ENCODE results near the gene FAM124A.

Gene FAM124A

DNA sequence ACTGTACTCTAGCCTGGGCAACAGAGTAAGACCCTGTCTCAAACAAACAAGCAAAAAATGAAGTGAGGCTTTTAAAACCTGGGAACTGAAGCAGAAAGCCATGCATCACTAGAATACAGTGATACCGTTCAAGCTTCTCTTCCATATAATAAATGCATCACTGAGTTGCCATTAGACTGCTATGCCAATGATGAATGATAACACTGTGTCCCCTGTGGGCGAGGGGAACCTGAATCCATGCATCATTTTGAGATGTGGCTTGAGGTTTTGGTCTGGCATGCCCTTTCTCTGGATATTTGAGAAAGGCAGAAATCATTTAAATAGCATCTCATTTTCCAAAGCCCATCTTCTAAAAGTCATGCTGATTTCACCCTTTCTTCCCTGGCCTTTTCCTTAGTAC, 1.5 kb upstream of the FAM124A start:
- in situ Hi-C loops (cut with MboI; ENCODE audit: low sequenced_read_pairs), result no loop called here

DNA sequence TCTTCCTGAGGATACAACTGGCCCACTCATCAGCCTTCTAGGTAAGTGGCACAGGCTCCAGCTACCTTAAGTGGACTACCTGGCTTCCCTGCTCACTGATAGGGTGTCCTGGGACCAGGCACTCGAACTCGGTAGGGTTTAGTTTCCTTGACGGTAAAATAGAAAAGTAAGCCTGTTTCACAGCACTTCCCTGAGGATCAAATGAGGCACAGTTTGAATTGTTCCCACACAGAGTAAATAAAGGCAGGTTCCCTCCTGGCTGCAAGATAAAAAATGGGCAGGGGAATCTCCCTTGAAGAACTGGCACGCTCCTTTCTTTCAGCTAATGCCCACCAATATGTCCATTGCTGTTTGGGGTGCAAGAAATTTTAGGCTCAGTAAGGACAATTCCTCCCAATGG, 1.1 kb upstream of the FAM124A start:
- in situ Hi-C loops (cut with MboI; ENCODE audit: low sequenced_read_pairs), result no loop called here

- in situ Hi-C loops (cut with MboI; ENCODE audit: low sequenced_read_pairs), result no loop called here
These were observed 543 bp upstream of the FAM124A start for GRCh38 chr13:51221674-51222036.

DNA sequence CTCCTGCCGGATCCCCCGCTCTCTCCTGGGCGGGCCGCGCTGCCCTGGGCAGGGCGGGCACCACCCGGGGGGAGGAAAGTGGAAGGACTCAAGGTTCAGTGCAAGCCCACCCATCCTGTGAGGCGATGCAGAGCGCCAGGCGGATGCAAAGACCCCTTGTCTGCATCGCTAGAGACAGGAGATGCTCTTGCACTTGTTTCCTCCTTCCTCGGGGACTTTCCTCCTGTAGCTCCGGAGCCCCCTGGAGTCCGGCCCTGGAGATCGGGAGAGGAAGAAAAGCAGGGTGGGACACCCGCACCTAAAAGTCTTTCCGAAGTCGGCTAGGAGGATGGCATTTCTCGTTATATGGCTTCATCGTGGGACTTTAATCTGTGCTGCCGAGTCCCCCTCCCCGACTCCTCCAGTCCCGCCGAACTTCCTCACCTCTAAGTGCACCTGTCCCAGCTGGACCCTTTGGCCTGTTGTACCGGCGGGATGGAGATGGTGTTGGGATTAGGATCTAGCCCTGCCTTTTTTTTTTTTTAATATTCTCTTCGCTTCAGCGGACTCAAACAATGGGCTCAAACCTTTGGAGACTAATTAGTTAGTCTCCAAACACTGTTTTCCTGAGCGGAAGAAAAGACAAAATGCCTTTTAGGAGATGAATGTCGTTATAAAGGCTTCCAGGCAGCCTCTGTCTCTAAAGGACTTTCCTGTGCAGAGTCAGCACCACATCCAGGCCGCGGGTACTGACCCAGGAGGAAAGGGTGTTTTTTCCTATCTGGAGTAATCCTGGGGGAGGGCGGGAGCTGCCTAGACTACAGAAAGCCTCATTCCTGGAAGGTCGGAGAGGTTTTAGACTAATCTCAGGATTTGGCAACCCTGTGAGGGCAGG, 725 bp downstream of the FAM124A start:
- in situ Hi-C loops (cut with MboI; ENCODE audit: low sequenced_read_pairs), result no loop called here

GRCh38 chr13:51223560-51224270, 1.5 kb downstream of the FAM124A start:
- in situ Hi-C loops (cut with MboI; ENCODE audit: low sequenced_read_pairs), result no loop called here

DNA sequence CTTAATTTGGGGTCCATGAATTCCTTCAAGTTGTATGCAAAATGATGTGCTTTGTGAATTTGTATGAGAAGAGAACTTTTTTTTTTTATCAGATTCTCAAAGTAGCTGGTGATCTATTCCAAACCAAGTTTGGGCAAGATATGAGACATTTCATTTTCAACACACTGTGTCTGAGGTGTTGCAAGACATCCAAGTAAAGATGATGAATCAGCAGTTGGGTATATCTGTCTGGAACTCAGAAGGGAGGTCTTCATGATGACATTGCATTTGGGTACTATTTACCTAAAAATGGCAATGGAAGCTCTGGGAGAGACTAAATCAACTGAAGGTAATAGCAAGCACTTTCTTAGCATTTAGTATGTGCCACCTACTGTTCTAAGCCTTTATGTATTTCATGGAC, 2.8 kb downstream of the FAM124A start:
- in situ Hi-C loops (cut with MboI; ENCODE audit: low sequenced_read_pairs), result no loop called here

- in situ Hi-C loops (cut with MboI; ENCODE audit: low sequenced_read_pairs), result no loop called here
These were observed 5.2 kb downstream of the FAM124A start for GRCh38 chr13:51227404-51227803.

- in situ Hi-C loops (cut with MboI; ENCODE audit: low sequenced_read_pairs), result no loop called here
These were observed 7.0 kb downstream of the FAM124A start for GRCh38 chr13:51229101-51229719.

GRCh38 chr13:51229731-51230130, 7.5 kb downstream of the FAM124A start:
- in situ Hi-C loops (cut with MboI; ENCODE audit: low sequenced_read_pairs), result no loop called here

GRCh38 chr13:51230477-51231105, 8.4 kb downstream of the FAM124A start:
- in situ Hi-C loops (cut with MboI; ENCODE audit: low sequenced_read_pairs), result no loop called here

GRCh38 chr13:51231456-51231855, 9.3 kb downstream of the FAM124A start:
- in situ Hi-C loops (cut with MboI; ENCODE audit: low sequenced_read_pairs), result no loop called here

GRCh38 chr13:51232328-51232727, 10.1 kb downstream of the FAM124A start:
- in situ Hi-C loops (cut with MboI; ENCODE audit: low sequenced_read_pairs), result no loop called here

DNA sequence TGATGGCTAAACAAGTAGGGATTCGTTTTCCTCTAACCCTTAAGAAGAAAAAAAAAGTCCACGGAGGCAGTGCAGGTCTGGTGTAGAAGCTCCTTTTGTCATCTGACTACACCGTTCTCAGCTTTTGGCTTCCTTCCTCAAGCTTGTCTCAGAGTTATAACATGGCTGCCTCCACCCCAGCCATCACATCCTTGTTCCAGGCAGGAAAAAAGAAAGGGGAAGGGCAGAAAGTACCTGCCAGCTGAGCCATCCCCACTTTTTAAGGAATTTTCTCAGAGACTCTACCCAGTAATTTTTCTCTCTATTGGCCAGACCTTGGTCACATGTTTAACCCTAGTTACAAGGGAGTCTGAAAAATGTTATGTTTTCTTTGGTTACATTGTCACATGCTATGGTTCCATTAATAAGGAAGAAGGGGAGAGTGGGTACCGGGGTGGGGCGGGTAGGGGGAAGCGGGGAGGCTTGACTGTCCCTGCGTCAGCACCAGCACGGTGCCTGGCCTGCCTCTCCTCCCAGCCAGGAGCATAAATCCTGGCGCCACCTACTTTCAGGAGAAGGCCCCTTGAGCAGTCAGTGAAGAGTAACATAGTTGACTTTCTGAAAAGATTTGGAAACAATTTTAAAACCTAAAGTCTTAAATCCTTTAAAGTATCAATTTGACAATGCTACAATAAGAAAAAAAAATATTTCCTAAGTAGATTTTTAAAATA, 11.1 kb downstream of the FAM124A start:
- in situ Hi-C loops (cut with MboI; ENCODE audit: low sequenced_read_pairs), result no loop called here

DNA sequence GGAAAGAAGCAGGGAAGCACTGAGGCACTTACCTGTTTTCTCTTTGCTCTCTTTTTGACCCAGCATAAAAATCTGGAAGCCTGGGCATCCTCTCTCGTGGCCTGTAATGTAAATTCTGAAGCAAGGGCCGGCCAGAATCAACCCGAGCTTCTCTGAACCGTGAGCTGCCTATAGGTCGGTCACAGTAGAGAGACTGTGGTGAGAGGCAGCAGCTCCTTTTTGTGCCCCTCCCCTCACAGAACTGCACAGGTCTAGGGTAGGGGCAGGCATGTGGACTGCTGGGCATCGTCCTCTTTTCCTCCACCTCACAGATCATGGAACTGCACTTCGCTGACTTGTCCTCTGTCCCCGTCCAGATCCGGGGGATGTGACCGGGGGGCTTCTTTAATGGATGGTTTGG, 12.5 kb downstream of the FAM124A start:
- in situ Hi-C loops (cut with MboI; ENCODE audit: low sequenced_read_pairs), result no loop called here

DNA sequence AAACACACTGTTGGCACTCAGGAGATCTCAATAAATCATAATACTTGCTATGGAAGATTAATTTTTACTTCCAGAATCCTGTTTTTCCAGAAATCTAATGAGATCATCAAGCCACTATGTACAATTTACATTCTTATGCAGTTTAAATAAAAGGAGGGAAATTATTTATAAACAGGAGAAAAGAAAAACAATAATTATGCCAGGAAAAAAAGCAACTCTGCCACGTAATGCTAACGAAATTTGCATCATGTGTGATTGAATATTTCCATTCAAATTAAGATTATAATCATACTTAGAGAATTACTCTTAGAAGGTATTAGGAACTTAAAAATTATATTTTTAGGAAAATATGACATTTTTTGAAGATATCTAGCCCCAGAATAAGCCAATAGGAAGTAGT, 13.0 kb downstream of the FAM124A start:
- in situ Hi-C loops (cut with MboI; ENCODE audit: low sequenced_read_pairs), result no loop called here

DNA sequence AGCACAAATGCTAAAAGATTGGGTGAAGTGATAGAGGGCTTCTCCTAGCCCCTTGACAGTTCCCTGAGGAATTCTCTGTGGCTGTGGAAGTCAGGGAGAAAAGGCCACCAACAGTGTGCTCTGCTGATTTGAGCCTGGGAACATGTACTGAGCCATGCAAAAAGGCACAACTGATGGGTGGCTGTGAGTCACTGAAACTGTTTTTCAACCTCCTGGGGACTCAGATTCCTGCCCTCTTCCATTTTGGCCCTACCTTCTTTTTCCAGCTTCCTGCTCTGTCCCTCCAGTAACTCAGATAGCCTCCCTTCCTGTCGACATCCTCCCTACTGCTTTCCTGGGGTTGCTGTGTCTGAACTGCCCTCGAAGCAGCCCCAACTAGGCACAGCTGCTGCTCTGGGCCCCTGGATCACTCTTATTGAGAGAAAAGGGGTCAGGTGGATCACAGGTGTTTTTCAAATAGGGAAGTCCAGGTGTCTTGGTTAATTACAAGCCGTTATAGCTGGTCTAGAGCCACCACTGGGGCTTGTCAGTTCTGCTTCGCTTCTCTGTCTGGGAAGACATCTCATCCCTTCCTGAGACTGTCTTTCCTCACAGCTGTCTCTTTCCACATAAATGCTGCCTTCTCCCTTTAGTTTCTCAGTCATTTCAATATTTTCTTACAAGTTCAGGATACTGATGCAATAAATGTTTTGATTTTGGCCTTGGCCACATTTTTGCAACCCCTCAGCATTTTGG, 13.7 kb downstream of the FAM124A start:
- in situ Hi-C loops (cut with MboI; ENCODE audit: low sequenced_read_pairs), result no loop called here

DNA sequence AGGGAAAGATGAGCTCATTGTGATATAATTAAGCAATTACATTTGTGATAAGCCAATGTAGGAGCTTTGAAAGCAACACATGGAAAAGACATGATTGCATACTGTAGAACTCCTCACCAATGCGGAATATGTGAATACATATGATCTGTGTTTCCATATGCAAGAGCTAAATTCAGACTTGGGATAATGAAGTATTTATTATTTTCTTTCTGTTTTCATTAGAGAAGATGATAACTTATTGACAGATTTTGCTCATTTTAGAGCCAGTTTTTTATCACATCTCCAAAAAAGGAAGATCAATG, 14.2 kb downstream of the FAM124A start:
- in situ Hi-C loops (cut with MboI; ENCODE audit: low sequenced_read_pairs), result no loop called here

DNA sequence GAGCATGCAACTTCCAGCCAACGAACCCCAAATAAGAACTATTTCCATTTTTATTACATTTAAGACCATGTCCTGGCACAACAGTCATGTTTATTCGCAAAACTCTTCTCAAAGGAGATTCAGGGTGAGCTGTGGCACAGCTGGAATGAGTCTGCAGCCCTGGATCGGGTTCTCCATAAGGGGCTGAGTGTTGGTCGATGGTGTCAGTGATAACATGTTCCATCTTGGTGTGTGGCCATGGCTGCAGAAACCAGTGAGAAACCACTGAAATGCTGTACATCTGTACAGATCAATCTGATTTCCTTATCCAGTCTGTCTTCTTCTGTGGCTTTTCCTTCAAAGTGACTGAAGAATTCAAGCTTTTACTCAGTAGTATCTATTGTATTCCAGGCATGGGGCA, 15.2 kb downstream of the FAM124A start:
- in situ Hi-C loops (cut with MboI; ENCODE audit: low sequenced_read_pairs), result no loop called here

DNA sequence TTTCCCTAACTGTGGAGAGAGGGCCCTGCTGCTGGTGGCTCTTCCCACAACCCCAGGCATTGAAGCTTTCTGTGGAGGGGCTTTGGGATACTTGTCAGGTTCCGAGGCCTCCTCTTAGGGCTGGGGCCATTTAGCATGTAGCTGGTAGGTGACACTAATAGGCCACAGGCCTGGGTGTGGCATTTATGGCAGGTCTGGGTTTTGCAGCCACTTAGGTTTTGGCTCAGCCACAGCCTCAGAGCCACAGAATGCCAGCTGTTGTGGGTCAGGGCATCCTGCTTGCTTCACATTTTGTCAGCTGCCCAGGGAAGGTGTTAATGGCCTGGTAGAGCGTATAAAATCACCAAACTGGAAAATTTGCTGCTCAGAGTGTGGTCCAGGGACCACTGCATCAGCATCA, 15.7 kb downstream of the FAM124A start:
- in situ Hi-C loops (cut with MboI; ENCODE audit: low sequenced_read_pairs), result no loop called here

DNA sequence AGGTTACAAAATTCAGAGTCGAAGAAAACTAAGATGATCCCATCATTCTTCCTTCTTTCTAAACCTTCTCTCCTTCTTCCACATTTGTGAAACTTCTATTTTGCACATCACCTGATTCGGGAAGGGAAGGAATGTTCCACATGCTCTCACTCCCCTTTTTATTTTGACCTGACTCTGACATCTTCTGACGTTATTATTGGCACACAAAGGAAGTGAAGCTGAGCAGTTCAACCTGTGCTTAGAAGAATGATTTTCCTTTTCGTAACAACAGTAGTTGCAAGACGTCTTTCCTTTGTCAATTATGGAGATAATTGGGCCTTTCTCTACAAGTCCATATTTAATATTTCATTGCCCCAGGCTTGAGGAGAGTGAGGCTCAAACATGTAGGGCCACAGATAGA, 18.0 kb downstream of the FAM124A start:
- in situ Hi-C loops (cut with MboI; ENCODE audit: low sequenced_read_pairs), result no loop called here

Data from HL-60/S4 treated with phorbol 12-myristate 13-acetate at 8.2 ng/mL for 4 days and 3 days (cell line).